HG03097 (cell line): ENCODE data around the gene AMER2.

Experiments used
- ATAC-seq: cut with Tn5 transposase; IDR thresholded peaks from one replicate; pipeline ENCODE4 v1.9.1; 2021; ENCODE audit not compliant: unreplicated experiment, low FRiP score

The AMER2 gene

GRCh38 chr13:25153736-25154135 is 18.4 kb downstream of the AMER2 start:
- ATAC-seq: no peak

- ATAC-seq: no peak
Observed at GRCh38 chr13:25151626-25152195, 20.4 kb downstream of the AMER2 start.

- ATAC-seq: no peak
Observed at GRCh38 chr13:25149711-25150110, 22.4 kb downstream of the AMER2 start.

- no peak for ATAC-seq
Observed at GRCh38 chr13:25148402-25148771, 23.7 kb downstream of the AMER2 start.

GRCh38 chr13:25147638-25148401 is 24.3 kb downstream of the AMER2 start:
- no peak for ATAC-seq

GRCh38 chr13:25143706-25144105 is 28.4 kb downstream of the AMER2 start:
- no peak for ATAC-seq

- ATAC-seq: no peak
Observed at GRCh38 chr13:25141042-25141441, 31.0 kb downstream of the AMER2 start.

- ATAC-seq: no peak
Observed at GRCh38 chr13:25137788-25138115, 34.3 kb downstream of the AMER2 start.

GRCh38 chr13:25136880-25137787 is 35.0 kb downstream of the AMER2 start:
- ATAC-seq: no peak

GRCh38 chr13:25135896-25136295 is 36.2 kb downstream of the AMER2 start:
- no peak for ATAC-seq

GRCh38 chr13:25132751-25133390 is 39.2 kb downstream of the AMER2 start:
- ATAC-seq: no peak

- no peak for ATAC-seq
Observed at GRCh38 chr13:25131881-25132420, 40.1 kb downstream of the AMER2 start.

GRCh38 chr13:25130944-25131343 is 41.1 kb downstream of the AMER2 start:
- ATAC-seq: no peak

- no peak for ATAC-seq
Observed at GRCh38 chr13:25118378-25118905, 53.6 kb downstream of the AMER2 start.

- no peak for ATAC-seq
Observed at GRCh38 chr13:25117312-25117711, 54.8 kb downstream of the AMER2 start.

- ATAC-seq: no peak
Observed at GRCh38 chr13:25116044-25116443, 56.0 kb downstream of the AMER2 start.

GRCh38 chr13:25114220-25114619 is 57.9 kb downstream of the AMER2 start:
- ATAC-seq: peak; percentile 56

GRCh38 chr13:25112695-25113255 is 59.3 kb downstream of the AMER2 start:
- ATAC-seq: no peak
